Fibroblast of lung (primary cell): ENCODE data around the gene STARD4. TPM values are rescaled to one million over a fixed set of nuclear protein-coding genes. Genes with fewer than 3 reads are reported as not detected.

ENCODE experiments used
- DNase-seq, 2 donors: peaks; one replicate each; pipeline versions ENCODE4 v3.0.0 to v3.0.0-alpha.2; 2010; ENCODE audit warnings: low read depth in 2 of 2
- H2AFZ ChIP-seq: 2 replicates; pipeline ENCODE4 v1.5.1; 2012; ENCODE audit warnings: low read length, control low read depth, inconsistent platforms
- H3K27ac ChIP-seq: 2 replicates; pipeline ENCODE4 v1.5.1; 2011; ENCODE audit warnings: low read length, control low read depth; ENCODE audit not compliant: insufficient read depth
- H3K27me3 ChIP-seq: 2 replicates; pipeline ENCODE4 v1.5.1; 2011; ENCODE audit warnings: mild to moderate bottlenecking, low read length; ENCODE audit not compliant: control insufficient read depth, insufficient read depth
- H3K36me3 ChIP-seq: 2 replicates; pipeline ENCODE4 v1.5.1; 2011; ENCODE audit warnings: low read length; ENCODE audit not compliant: control insufficient read depth, insufficient read depth
- H3K4me1 ChIP-seq: 2 replicates; pipeline ENCODE4 v1.5.1; 2011; ENCODE audit warnings: low read length; ENCODE audit not compliant: control insufficient read depth, insufficient read depth; ENCODE audit errors: extremely low read depth
- H3K4me2 ChIP-seq: 2 replicates; pipeline ENCODE4 v1.5.1; 2011; ENCODE audit warnings: low read length, control low read depth; ENCODE audit not compliant: insufficient read depth; ENCODE audit errors: extremely low read depth
- H3K4me3 ChIP-seq, 4 experiments: fragments of 200-600 bp in 1 of 4; sonication (generic) in 1 of 4; replicated peaks in 1 of 4; 2 replicates each; pipeline ENCODE4 v1.5.1; 2011 to 2016; ENCODE audit warnings: low read length in 4 of 4, low read depth in 3 of 4, mild to moderate bottlenecking in 3 of 4, control low read depth in 2 of 4, inconsistent platforms in 1 of 4, mixed read lengths in 1 of 4; ENCODE audit not compliant: insufficient read depth in 1 of 4; ENCODE audit errors: control extremely low read depth in 1 of 4
- H3K79me2 ChIP-seq: 2 replicates; pipeline ENCODE4 v1.5.1; 2012; ENCODE audit warnings: mild to moderate bottlenecking, low read length, inconsistent platforms; ENCODE audit not compliant: control insufficient read depth, insufficient read depth
- H3K9ac ChIP-seq: 2 replicates; pipeline ENCODE4 v1.5.1; 2011; ENCODE audit warnings: mild to moderate bottlenecking, low read length, control low read depth; ENCODE audit not compliant: insufficient read depth
- H3K9me3 ChIP-seq: 2 replicates; pipeline ENCODE4 v1.5.1; 2012; ENCODE audit warnings: low read depth, low read length; ENCODE audit not compliant: control insufficient read depth, insufficient read depth
- H4K20me1 ChIP-seq: 2 replicates; pipeline ENCODE4 v1.5.1; 2011; ENCODE audit warnings: low read length; ENCODE audit not compliant: control insufficient read depth, insufficient read depth; ENCODE audit errors: extremely low read depth
- CTCF ChIP-seq, 2 donors: IDR thresholded peaks in 1 of 2; conservative IDR thresholded peaks in 1 of 2; 1 replicate in 1 of 2; 2 replicates in 1 of 2; pipeline ENCODE4 v1.5.1; 2011 to 2012; ENCODE audit warnings: low read length in 2 of 2, control low read depth in 1 of 2, inconsistent platforms in 1 of 2, low read depth in 1 of 2, mild to moderate bottlenecking in 1 of 2
- EZH2 ChIP-seq: IDR thresholded peaks from 2 replicates; pipeline ENCODE4 v1.5.1; 2012; ENCODE audit warnings: low read length, control low read depth, mild to moderate bottlenecking; ENCODE audit errors: missing control alignments
- polyA plus RNA-seq, 2 donors: library from polyadenylated mRNA; depleted of rRNA in 1 of 2; stranded (reverse) in 1 of 2; unstranded in 1 of 2; fragments of >200 nt; gene quantifications; 2 replicates each; pipeline ENCODE4 v1.2.1, GENCODE V29; 2011 to 2012; ENCODE audit warnings: missing spikeins in 1 of 2
- total RNA-seq: library from RNA; depleted of rRNA; stranded (reverse); fragments of >200 nt; gene quantifications from 2 replicates; pipeline ENCODE4 v1.2.1, GENCODE V29; 2014

The STARD4 gene
- total and polyA plus RNA-seq, 2 donors (not counting 1 experiment from before 2014, with no cell fraction given) = 74.6 to 154 TPM

- no peak overlapping the region for H2AFZ ChIP-seq
- no peak for DNase-seq
- no peaks in the 10 kb centered on the region for H4K20me1 ChIP-seq
- TF ChIP-seq EZH2 = no peak
- TF ChIP-seq CTCF (conservative IDR thresholded peaks at IDR 0.05 in 1 of 2, IDR thresholded peaks at IDR 0.05 in 1 of 2; ENCODE audit: low read depth in 1 of 2, low read length in 2 of 2) = no peak
- no peaks in the 10 kb centered on the region for H3K27me3 ChIP-seq
- H3K79me2 ChIP-seq = no peaks in the 10 kb centered on the region
- H3K4me1 ChIP-seq = no peaks in the 10 kb centered on the region
- H3K9ac ChIP-seq = no peak overlapping the region
- H3K27ac ChIP-seq = no peak overlapping the region
- no peaks in the 10 kb centered on the region for H3K36me3 ChIP-seq
- no peak overlapping the region for H3K4me3 ChIP-seq
- no peak overlapping the region for H3K4me2 ChIP-seq
- H3K9me3 ChIP-seq = no peaks in the 10 kb centered on the region
Observed at GRCh38 chr5:111486926-111487325, 25.4 kb downstream of the STARD4 start.

GRCh38 chr5:111486055-111486454 is 26.3 kb downstream of the STARD4 start:
- peak in 1 of 2 donors; percentile 28 for DNase-seq

GRCh38 chr5:111480346-111480745 is 32.0 kb downstream of the STARD4 start:
- DNase-seq = no peak
- no peak overlapping the region for H3K4me2 ChIP-seq
- H2AFZ ChIP-seq = no peak overlapping the region
- H3K4me3 ChIP-seq = no peak overlapping the region
- H3K9ac ChIP-seq = no peak overlapping the region
- TF ChIP-seq EZH2 = no peak
- TF ChIP-seq CTCF (conservative IDR thresholded peaks at IDR 0.05 in 1 of 2, IDR thresholded peaks at IDR 0.05 in 1 of 2; ENCODE audit: low read depth in 1 of 2, low read length in 2 of 2) = no peak
- no peak overlapping the region for H3K27ac ChIP-seq
- H4K20me1 ChIP-seq = no peaks in the 10 kb centered on the region
- H3K27me3 ChIP-seq = no peaks in the 10 kb centered on the region
- no peaks in the 10 kb centered on the region for H3K79me2 ChIP-seq
- H3K4me1 ChIP-seq = no peaks in the 10 kb centered on the region
- H3K36me3 ChIP-seq = no peaks in the 10 kb centered on the region
- no peaks in the 10 kb centered on the region for H3K9me3 ChIP-seq

More at GRCh38 chr5:111486055-111486454, 26.3 kb downstream of the STARD4 start:
- Histone ChIP-seq H3K9me3 (no peaks in the 10 kb centered on the region), H3K9ac (no peak overlapping the region), H4K20me1 (no peaks in the 10 kb centered on the region), H3K36me3 (no peaks in the 10 kb centered on the region), H3K79me2 (no peaks in the 10 kb centered on the region), H2AFZ (no peak overlapping the region), H3K4me3 (peak overlapping the region in 1 of 4 experiments; percentile 36), H3K27ac (no peak overlapping the region), H3K4me1 (no peaks in the 10 kb centered on the region), H3K4me2 (no peak overlapping the region), H3K27me3 (no peaks in the 10 kb centered on the region)
- TF ChIP-seq EZH2 (no peak), CTCF (conservative IDR thresholded peaks at IDR 0.05 in 1 of 2, IDR thresholded peaks at IDR 0.05 in 1 of 2; ENCODE audit: low read depth in 1 of 2, low read length in 2 of 2) (no peak)
